GM19463 (cell line): ENCODE measurements around the gene PPP2R3A.

Source experiments
- ATAC-seq: cut with Tn5 transposase; IDR thresholded peaks from one replicate; pipeline ENCODE4 v1.9.1; 2021; ENCODE audit warnings: mild to moderate bottlenecking, moderate library complexity; ENCODE audit not compliant: unreplicated experiment

Gene PPP2R3A

DNA sequence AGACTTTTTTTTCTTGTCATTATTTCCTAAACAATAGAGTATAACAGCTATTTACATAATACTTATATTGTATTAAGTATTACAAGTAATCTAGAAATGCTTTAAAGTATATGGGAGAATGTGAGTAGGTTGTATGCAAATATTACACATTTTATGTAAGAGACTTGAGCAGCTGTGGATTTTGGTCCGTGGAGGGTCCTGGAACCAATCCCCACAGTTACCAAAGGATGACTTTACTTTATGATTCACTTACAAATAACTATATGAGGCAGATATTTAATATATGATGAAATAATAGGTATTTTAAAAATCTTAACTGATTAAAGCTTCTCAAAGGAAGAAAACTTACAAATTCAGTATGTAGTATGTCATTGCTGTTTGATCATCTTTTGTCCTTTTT, 56.3 kb downstream of the PPP2R3A start:
- no peak for ATAC-seq

GRCh38 chr3:136022529-136023263, 57.2 kb downstream of the PPP2R3A start:
- no peak for ATAC-seq

DNA sequence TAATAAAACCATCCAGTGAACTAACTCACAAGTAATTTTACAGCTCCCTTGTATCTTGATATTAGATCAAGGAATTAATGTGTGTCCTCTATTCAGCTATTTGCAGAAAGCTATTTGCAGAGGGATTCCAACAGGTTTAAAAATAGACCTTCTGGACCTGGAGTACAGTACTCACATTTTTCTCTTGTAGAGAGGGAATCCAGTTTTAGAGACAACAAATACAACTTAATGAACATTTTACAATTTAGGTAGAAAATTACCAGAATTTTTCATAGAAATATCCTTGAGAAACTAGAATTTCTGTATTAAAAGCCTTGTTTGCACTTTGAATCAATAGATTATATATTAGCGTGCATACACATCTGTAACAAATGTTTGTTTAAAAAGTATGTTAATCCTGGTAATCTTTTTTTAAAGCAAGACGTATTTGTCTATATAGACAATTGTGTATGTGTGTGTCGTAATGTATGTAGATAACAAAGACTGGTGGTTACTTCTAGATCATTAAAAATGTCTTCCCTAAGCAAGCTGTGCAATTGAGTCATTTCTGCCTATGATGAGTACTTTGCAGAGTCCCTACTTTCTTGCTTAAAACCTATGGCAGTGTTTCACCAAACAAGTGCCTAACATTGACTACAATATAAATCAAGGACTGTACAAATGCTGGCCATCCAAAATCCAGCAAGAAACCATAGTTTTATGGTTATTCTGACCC, 57.9 kb downstream of the PPP2R3A start:
- no peak for ATAC-seq

DNA sequence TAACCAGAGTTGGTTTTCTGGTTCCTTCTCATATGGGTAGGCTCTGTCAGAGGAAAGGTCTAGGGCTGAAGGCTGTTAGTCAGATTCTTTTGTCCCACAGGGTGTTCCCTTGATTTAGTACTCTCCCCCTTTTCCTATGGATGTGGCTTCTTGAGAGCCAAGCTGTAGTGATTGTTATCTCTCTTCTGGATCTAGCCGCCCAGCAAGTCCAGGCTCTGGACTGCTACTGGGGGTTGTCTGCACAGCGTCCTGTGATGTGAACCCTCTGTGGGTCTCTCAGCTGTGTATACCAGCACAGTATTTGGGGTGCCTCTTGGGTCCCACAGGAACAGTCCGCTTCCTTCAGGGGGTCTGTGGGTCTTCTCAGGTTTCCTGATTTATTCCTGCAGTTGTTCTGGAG, 70.8 kb downstream of the PPP2R3A start:
- no peak for ATAC-seq

DNA sequence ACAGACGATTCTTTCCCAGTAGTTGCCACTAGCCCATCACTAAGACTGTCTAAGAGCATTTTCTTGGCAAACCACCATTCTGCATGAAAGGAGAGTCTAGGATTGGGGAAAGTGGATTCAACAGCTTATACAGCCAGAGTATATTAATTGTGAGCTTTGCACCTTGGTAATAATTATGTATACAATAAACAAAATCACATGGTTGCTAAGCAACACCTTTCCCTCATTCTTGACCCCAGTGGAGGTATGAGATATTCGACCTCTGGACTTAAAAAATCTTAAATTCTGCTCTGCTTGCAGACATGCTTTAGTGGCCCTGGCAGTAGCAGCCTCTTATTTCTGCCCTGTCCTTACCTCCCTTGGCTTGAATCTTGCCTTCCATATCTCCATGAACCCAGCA, 73.1 kb downstream of the PPP2R3A start:
- no peak for ATAC-seq

- ATAC-seq = no peak
Observed at GRCh38 chr3:136042608-136043221, 77.2 kb downstream of the PPP2R3A start.

DNA sequence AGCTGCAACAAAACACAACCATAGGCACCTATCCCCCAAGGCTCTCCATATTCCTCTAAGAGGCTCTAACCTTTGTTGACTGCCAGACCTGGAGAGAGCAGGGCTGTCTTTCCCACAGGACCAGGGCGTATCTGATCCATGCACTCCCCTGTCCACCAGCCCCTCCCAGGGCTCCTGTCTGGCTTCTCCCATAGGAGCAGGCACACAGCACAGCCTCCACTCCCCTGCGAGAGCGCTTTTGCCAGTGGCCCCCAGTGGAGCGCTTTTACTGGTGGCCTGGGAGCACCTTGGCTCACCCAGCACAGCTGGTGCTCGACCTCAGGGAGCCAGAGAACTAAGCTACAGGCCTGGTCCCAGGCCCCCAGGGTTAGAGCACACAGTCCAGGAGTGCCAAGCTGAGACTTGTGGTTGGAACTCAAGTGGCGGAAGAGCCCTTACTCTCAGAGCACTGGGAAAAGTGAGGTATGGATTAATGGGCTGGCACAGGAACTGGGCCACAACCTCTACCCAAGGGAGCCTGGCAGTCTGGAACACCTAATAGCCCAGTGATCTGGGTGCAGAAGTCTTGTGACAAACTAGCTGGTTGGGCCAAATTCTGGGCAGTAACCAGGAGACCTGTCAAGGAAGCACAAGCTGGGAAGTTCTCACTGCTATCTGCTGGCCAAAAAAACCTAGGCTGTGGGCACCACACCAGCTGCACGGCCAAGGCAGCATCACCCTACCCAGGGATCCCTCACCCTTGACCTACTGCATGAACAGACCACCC, 79.6 kb downstream of the PPP2R3A start:
- ATAC-seq = no peak

DNA sequence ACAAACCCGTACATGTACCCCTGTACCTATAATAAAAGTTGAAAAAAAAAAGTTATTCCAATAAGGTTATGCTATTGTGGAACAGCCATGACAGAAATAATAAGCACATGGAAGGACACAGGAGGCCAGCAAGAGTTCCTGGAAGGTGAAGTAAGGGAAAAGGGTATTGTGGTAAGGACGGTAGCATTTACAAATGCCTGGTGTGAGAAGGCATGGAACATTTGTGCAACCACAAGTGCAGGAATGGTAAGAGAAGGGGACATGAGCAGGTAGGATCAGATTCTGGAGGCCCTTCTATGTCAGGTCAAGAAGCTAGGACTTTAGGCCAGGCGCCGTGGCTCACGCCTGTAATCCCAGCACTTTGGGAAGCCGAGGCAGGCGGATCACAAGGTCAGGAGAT, 82.5 kb downstream of the PPP2R3A start:
- ATAC-seq = no peak

DNA sequence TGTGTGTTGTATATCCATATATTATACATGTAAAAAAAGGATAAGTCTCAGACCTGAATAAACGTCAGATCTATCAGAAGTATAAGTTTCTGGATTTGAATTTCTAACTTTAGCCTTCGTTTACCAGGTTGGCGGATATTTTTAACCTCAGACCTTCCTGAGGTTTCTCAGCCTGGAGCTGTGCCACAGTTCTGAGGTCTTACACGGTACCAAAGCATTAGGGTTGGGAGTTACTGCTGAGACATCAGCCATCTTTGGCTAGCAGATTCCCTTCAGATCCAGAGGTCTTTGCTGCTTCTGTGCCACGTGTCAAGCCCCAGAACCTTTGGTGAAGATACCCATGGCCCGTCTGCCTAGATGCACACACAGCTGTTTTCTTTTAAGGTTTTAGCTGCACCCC, 84.7 kb downstream of the PPP2R3A start:
- no peak for ATAC-seq

DNA sequence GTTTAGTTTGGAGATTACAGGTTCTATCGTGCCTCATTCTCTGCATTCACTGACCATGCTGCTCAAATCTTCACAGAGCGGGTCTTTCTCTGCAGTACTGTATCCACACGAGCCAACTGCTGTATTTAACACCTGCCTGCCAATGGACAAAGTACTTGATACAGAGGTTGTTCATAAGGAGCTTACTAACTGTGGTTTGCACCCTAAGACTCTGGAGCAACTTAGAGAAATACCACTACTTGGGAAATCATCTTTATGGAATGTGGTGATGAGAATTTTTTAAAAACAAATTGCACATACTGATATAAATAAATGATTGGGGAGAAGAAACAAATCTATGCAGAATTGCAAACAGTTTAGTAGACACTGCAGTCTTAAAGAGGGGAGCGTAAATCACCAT, 90.0 kb downstream of the PPP2R3A start:
- ATAC-seq = no peak

DNA sequence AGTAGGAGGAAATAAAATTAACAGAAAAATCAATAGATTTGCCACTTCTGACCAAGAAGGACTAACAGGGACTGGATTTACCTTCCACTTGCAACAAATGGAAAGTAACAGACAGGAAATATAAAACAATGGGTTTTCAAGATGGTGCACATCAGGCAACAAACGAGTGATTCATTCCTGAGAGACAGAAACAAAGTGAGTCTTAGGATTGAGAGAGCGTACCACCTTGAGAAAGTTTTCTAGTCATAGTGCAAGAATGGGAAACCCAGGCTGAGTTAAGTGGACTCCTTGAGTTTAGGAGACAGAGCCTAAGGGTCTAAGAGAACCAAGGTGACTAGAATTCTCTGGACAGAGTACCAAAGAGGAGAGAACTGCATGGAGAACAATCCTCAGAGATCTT, 101.7 kb downstream of the PPP2R3A start:
- no peak for ATAC-seq

GRCh38 chr3:136068708-136069107, 103.2 kb downstream of the PPP2R3A start:
- ATAC-seq = no peak

DNA sequence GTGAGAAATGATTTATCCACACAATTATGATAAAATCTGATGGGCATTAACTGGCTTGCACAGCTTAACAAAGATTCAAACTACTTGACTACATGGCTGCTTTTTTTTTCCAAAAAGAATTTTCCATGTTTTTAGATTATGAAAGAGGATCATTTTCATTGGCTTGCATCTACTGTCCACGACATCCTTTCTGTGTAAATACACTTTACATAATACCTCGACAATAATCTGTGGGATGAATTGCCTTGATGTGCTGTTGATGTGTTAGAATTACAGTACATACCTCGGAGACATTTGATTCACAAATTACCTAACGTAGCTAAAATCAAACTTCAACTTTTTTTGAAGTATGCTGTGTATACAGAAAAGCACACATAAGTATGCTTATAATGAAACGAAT, 104.4 kb downstream of the PPP2R3A start:
- ATAC-seq = no peak

- ATAC-seq = no peak
Observed at GRCh38 chr3:136070334-136070733, 104.8 kb downstream of the PPP2R3A start.

- ATAC-seq = no peak
Observed at GRCh38 chr3:136070953-136071949, 105.7 kb downstream of the PPP2R3A start.

DNA sequence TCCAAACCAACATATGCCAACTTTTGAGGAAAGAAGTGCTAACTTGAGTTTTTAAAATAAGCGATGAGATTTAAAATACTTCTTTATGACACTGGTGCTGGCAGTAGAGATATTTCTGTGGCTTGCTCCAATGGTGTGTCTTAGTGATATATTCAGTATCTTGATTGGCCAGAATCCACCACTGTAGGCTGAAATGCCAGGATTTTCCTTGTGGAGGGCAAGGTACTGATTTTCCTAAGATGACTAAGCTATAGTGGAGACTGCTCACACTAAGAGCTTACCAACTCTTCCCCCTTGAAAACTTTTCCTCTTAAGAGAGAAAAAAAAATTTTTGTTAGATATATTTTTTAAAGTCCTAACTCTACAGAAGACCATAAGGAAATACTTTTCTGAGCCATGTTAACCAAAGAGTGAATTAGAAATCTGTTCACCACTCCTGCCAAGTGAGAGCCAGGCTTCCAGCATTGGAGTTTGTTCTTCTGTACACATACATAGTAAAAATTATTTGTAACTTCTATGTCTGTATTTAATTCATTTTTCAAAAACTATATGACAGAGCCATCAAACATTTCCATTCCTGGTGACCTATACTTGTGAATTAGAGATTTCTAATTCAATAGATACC, 109.1 kb downstream of the PPP2R3A start:
- no peak for ATAC-seq

DNA sequence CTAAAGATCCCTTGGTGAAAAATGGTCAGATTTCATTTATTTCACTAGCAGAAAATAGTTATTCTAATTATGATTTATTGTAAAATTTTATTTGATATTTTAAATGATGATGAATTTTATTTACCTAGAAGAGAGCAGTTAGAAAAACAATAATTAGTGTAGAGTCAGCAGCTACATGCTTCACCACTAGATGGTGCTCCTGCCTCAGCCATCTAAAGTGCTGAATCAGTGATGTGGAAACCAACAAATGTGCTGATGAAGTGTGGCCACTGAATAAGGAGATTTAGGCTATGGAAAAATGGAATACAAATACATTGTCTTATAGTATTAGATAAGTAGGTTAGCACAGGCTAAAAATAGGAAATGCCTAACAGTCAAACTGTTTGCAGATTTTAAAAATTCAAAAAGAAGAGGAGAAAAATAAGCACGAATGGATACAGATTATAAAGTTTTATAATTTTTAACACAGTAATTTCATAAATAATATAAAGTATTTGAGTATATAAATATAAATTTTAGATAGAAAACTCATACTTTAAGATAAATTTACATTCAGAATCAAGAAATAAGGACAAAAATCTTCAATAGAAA, 109.8 kb downstream of the PPP2R3A start:
- ATAC-seq = peak; percentile 61

DNA sequence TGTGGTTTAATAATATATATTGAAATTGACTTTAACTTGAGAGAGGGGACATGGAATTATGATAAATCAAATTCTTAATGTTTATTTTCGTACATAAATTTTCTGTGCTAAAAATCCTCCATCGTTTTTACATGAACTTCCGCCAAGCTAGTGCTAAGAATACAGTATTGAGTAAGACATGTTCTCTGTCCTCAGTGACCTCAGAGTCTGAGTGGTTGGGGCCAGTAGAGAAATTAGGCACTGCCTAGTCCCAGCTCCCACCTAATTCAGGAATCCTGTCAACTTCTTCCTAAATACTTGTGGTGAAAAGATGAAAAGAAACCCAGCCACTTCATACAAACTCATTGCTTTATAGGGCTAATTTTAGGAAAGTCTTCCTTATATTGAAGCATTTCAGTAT, 110.3 kb downstream of the PPP2R3A start:
- no peak for ATAC-seq
